NCI-H1436 (cell line): Measurements from ENCODE around the gene ANKRD33.
A peak's percentile ranks its signal among the peaks of the same experiment; 100 is the strongest.

Experiments used
- DNase-seq: peaks from one replicate; lab custom pipeline; 2025; lab: John Stamatoyannopoulos, UW

The ANKRD33 gene

DNA sequence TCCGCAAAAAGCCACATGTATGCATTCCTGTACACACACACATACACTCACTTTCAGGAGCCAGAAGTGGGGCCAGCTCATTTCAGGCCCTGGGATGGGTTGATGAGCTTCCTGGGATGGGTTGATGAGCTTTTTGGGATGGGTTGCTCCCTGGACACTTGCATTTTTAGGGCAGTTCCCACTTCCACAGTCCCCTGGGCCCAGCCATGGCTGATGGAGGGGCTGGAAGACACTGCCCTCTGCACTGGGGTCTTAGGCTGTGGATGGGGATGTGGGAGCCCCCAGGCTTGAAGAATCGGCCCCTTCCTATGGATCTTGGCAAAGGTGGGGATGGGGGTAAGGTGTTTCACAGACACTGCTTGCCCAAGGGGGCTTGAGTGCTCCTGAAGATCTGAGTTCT is 32.1 kb downstream of the ANKRD33 start:
- DNase-seq, result no peak

DNA sequence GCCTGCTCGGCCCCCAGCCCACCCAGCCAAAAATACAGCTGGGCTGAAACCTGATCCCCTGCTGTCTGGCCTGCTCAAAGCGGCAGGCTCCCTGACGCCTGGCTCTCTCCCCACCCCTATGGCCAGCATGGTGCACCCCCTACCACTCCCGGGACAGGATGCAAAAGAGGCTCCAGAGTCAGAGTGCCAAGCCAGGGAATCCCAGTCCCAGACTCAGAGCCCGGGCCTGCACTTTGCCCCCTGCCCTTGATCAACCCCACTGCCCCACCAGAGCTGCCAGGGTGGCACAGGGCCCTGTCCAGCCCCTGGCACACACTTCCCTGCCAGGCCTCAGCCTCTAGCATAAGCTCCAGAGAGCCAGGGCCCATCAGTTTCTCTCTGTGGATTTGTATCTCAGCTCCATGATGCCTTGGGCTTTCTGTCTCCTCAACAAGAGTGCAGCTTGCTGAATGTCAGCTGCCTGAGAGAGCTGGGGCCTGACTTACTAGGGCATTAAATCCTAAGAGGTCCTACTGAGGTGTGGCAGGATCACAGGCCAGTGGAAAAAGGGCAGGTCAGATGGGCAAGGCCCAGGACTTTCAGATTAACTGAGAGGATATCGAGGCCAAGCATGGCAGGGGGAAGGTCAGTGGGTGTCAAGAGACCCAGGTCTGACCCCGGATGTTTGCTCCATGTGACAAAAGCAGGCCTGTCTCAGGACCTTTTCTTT is 33.3 kb downstream of the ANKRD33 start:
- DNase-seq, result no peak

DNA sequence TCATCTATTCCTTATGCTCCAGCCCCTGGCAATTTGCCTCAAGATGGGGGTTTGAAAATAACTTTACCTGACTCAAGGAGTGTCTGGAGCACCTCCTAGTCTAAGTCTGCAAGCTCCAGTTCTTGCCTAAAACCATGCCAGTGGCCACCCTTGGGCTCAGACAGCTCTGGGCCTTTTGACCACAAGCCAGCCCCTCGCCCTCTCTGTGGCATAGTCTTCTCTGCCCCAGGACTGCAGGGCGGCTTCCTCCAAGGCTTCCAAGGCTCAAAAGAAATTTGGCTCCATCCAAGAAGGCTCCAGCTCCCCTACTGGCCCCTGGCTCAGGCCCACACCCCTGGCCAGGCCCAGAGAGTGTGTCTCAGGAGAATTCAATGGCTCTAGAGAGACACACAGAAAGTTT is 34.2 kb downstream of the ANKRD33 start:
- DNase-seq, result no peak

DNA sequence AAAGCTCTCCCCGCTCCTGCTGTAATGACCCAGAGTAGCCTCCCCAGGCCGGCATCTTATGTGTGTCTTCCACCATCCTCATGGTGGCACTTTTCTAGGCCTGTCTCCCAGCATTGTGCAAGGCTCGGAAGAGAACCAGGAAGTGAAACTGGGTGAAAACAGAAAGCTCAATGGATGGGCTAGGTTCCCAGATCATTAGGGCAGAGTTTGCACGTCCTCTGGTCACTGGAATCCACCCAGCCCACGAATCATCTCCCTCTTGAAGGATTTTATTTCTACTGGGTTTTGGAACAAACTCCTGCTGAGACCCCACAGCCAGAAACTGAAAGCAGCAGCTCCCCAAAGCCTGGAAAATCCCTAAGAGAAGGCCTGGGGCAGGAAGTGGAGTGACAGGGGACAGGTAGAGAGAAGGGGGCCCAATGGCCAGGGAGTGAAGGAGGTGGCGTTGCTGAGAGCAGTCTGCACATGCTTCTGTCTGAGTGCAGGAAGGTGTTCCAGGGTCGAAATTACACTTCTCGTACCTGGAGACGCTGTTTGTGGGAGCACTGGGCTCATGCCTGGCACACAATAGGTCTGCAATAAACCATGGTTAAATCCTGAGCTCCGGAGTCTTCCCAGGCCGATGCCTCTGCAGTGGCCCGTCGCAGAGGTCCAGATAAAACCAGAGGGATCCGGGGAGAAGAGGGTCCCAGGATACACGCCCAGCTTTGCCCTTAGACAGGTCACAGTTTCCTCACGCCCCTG is 35.0 kb downstream of the ANKRD33 start:
- DNase-seq, result no peak

DNA sequence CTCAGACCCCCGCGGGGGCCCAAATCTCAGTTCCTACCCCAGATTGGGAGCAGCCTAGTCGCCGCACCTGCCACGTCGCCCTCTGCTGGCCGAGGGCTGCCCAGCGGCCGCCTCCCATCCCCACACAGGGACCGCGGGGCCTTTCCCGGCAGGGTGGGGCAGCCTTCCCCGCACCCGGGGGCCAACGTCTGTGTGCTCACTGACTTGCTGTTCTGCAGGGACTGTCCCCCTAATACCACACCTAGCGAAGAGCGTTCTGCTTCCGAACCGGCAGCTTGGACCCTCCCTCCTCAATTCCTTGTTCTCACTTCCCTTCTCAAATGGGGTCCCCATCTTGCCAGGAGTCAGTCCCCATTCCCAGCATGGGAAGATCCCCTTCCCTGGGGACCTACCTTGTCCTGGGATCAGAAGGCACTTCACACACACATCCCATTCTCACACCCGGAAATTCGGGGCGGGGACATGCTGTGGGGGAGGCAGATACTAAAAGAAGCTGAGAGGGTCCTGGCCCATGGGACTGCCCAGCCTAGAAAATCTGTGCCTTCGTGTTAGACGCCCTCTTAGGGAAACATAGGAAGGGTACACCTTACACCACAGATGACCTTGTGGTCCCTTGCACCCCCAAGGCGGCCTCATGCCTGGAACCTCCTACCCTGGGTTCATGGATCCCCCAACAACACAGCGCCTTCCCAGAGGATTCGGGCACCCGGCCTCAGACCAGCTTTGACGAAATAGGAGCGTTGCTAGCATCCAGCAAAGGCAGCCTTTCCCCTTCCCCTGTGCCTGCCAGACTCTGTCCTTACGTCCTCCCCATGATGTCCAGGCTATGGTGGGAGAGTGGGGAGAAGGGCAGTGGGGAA is 35.8 kb downstream of the ANKRD33 start:
- no peak for DNase-seq

DNA sequence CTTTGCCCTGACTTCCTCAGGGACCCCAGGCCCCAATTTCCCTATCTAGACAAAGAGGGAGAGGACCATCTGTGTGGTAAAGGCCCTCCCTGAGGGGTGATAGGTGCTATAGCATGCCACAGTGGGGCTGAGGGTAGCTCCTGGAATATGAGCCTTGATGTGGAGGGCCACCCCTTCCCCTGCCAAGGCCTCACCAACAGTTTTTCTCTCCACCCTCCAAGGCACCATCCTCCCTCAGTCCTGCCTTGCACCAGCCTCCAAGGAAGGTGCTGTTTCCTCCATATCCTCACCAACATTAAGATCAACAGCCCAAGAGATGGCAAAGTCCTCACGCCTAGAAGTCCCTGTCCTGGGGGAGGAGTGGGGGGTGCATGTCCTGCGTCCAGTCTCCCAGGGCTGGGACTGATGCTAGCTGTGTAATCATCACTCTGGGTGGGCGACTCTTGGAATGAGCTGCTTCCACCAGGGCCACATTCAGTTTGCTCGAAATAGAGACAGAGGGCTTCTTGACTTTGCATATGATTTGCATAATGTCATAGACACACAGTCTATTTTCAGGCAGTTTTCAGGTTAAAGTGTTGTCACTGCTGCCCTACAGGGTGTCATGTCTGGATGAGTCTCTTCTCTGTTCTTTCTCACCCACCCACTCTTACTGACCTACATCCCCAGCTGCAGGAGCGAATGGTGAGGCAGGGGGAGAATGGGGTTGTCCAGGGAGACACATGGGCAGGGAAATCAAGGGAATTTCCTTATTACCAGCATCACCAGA is 36.8 kb downstream of the ANKRD33 start:
- DNase-seq, result no peak

DNA sequence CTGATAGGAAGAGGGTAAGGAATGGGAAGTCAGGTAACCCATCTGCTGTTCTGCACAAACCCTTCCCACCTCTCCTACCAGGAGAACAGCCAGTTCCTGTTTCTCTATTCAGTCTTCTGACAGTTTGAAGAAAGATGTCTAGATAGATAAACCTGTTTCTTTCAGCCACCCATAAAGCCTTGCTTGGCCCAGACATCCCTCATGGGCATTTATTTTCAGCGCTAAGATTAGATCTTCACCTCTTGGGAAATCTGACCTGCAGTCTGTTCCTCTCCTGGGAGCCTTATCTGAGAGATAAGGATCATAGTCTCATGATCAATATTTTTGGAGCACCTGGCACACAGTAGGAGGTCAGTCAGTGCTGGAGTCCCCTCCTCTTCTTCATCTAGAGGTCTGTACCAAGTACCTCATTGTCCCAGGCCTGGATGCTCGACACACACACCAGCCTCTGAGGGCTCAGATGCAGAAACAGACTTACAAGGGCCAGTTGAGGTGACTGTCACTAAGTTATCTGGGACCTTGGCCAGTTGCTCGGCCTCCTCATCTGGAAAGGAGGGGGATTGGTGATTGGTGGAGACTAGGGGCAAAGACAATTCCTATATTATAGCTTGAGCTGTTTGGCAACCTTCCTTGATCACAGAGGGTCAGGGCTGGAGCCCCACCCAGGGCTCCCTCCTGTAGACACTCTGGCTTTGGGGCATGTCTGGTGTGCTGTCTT is 37.6 kb downstream of the ANKRD33 start:
- DNase-seq, result no peak

DNA sequence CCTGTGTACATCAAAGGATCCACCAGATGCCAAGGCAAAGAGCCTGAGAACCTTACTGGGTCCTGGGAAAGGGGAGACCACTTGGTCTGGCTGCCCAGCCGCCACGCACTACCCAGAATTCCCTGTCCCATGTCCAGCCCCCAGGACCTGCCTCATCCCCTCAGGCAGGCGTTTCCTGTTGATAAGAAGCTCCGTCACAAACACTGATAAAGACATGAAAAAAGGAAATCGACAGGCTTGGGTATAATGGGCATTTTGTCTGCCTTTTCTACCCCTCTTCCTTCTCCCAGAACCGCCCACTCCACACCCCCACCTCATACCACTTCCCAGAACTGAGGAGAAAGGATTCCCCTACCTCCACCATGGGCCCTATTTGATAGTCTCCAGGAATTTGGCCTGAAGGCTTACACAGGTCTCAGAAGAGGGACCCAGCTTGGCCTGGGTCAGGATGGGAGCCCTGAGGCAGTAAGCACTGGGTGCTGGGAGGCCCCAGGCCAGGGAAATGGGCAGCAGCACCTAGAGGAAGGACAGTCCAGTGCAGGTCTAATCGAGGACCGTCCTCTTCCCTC is 38.2 kb downstream of the ANKRD33 start:
- no peak for DNase-seq

DNA sequence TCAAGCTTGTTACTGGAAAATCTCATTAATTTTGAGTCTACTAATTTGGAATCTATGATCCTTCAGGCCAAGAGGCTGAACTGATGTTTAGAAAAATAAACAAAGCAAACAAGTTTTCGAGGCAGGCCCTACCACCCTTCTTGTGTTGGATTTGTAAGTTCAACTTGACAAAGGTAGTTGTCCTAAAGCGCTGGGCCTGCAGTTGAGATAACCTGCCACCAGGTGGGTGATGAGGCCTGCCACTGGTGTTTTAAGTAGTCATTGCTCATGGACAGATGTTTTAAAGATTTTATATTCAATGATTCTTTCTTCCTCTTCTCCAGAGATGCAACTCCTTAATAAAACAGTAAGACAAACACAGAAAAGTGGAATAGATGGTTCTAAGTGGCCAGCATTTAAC is 38.8 kb downstream of the ANKRD33 start:
- DNase-seq, result no peak

DNA sequence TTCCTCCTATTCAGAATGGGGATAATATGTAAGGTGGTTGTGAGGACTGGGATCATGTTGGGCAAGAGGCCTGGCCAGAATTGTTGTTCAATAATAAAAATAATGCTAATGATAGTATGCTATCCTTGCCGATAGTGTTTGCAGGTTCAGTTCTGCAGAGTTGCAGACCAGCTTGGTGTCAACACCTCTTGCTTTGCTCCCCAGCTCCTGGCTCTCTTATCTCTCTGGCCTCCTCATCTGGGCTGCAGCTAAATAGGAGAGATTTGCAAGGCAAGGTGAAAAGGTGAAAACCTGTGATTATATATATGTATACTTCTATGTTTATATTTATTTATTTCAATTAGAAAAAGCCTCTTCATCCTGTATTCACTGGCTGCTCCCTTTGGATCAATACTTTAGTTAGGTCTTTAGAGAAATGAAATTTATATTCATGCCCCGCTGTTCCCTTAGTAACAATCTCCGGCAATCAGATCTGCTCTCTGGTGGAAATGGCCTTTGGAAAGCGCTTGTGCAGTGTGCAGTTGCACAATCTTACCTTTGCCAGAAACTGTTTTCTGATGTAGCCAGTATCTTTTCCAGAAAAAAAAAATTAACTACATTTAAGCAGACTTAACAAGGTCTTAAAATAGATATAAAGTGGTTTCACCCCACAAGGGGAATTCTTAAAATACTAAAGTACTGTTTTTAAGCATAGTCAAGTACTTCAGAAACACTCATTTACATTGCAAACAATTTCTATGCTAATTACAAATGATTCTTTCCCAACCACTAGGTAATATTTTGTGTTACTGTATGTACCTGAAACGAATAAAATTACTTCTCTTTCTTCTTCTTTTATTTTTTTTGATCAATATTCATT is 44.5 kb downstream of the ANKRD33 start:
- no peak for DNase-seq

DNA sequence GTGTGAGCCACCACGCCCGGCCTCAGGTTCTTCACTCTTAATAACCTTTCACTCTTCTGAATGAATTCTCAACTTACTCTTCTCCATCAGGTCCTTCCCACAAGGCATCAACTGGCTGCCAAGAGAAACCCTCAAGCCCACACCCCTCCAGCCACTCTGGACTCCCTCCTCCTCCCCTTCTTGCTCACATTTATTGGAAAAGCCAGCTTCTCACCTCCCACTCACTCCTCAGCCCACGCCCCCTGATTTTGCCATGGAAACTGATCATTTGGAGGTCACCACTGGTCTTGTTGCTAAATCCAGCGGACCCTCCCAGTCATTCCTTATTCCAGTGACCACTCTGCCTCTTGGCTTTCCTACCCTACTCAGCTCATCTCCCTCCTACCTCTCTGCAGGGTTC is 46.2 kb downstream of the ANKRD33 start:
- DNase-seq, result no peak

DNA sequence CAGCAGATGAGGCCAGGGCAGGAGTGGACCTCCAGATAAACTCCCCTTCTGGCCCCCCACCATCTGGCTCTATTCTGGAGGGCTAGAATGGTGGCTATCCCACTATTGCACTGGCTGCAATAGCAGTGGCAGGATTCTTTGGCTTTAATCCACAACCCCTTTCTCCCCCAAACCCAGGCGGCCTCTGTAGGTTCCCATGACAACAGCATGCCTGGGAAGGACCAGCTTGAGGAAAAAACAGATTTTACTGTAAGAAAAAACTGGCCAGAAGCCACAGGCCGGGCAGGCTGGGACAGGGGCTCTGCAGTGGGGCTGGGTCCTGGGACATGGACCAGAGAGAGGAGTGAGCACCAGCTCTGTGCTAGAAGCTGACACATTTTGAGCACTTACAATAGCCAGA is 50.0 kb downstream of the ANKRD33 start:
- no peak for DNase-seq

DNA sequence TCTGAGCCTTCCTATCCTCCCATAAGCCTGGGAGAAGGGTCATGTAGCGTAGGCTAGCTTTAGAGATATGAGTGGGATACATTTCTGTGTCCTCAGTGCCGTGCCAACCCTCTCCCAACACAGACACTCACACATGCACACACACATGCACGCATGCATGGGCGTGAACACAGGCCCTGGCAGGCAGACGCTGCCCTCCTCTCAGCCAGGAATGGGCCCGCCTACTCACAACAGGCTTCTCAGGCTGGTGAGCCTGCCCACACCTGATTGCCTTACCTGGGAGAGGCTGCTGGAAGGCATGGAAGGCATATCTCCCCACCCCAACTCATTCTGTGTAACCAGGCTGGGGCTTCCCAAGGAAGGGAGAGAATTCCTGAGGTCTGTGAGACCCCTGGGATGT is 50.8 kb downstream of the ANKRD33 start:
- no peak for DNase-seq

DNA sequence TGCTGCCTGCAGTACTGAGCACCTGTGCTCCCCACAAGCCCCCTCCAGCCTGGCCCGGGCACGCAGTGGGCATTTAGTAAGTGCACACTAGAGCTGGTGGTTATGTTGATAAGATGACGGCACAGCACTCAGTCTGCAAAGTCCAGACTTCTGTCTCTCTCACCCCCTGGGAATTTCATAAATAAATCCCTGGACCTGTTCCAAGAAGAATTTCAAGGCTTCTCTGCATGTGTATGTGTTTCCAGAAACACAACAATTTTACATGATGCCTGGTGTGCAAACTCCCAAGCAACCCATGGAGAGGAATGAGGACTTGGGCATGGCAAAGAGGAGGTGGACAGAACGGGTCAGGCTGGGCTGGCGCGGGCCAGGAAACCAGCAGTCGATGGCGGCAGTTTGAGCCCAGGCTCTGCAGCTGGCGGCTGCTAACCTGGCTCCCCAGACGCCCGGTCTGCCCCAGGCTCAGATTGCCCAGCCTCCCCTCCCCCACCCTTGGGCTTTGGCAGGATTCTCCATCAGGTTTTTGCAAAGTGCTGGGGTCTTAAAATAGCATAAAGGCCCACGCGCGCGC is 53.2 kb downstream of the ANKRD33 start:
- DNase-seq, result peak; percentile 44
